CD4-positive, alpha-beta T cell treated with Interleukin-4 for 1 hour (primary cell): Measurements from ENCODE around the gene L3MBTL2.

Experiments
- DNase-seq, 2 donors: peaks; one replicate each; pipeline ENCODE4 v3.0.0-alpha.2; 2020 to 2022

L3MBTL2 gene

DNA sequence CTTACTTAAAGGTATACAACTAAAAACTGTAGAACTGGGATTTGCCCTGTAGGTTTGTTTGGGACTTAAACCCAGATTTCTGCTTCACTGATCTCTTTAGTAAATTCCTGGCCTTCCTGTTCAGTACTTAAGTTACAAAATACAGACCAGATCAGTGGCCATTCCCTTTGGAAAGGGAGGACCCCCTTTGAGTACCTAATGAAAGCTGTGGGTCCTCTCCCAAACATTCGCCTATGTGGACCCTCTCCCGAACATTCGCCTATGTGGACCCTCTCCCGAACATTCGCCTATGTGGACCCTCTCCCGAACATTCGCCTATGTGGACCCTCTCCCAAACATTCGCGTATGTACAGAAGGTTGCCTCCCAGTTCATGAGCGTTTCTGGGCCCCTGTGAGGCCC is 10.3 kb downstream of the L3MBTL2 start:
- no peak for DNase-seq

DNA sequence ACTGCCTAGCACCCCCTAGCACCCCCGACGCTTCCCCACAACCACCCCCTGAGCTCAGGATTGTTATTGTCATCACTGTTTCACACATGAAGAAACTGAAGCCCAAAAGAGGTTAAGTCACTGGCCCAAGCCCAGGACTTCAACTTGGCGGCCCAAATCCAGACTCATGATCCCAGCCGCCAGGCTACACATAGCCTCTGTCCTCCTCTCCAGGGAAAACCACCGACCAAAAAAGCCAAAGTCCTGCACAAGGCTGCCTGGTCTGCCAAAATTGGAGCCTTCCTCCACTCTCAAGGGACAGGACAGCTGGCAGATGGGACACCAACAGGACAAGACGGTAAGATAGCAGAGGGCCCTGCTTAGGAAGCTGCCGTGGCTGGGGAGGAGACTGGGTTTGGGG is 10.8 kb downstream of the L3MBTL2 start:
- DNase-seq = no peak

DNA sequence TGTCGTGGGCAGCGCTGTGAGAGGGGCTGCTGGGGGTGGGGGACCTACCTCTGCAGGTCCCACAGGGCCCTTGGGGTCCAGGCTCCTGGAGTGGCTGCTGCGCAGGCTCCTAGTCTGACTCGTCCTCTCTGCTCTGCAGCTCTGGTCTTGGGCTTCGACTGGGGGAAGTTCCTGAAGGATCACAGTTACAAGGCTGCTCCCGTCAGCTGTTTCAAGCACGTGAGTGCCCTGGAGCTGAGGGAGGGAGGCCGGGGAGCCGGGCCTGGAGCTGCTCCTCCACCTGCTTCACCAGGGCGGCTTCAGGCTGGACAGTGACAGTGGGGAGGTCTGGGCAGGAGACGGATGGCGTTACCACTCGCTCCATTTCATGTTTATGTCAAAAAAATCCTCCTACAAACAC is 11.9 kb downstream of the L3MBTL2 start:
- DNase-seq = no peak

DNA sequence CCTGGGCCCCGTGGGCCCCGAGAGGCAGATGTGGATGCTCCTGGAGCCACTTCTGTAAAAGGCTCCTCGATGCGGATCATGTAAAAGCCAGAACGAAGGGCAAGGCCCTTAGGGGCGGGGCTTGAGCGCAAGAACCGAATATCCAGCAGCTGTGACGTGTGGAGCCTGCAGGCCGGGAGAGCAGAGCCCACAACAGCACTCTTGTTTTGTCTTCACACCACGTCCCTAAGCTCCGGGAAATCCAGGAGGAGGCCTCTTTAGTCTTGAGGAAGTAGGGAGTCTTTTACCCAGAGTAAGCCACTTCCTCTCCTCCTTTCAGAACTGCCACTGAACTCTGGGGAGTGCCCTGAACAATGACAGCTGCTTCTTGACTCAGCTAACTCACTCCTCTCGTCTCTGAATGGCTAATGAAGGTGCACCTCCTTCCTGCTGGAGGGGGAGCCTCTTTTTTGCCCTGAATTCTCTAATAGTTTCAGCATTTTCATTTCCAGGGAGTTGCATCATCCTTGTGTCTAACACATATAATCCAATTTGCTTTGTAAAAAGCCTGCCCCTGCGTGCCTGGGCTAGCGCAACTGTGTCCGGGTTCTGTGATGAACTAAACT is 12.5 kb downstream of the L3MBTL2 start:
- DNase-seq = peak; percentile 42 to 51

DNA sequence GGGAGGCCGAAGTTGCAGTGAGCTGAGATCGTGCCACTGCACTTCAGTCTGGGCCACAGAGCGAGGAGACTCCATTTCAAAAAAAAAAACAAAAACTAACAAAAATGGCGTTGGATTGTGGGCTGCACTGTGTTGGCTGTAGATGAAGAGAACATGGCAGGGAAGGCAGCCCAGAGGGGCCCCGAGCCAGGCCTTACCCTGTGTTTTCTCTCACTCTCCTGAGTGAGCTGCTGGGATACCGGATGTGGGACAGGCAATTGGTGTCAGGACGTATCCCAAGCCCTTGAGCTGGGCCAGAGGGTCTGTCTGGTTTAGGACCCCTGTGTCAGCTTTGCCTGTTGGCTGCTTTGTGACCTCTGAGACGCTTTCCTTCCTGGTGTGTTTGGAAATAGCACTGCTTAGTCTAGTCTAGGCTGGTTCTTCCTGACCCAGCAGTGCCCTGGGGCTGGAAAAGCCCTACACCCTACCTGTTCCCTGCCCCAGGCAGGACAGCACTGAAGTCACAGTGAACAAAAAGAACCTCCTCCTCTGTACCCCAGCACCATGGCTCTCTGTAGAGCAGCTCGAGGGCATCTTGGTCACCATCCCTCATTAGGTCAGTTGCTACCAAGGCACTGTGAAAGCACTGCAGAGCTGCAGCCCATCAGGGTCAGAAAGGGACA is 17.9 kb downstream of the L3MBTL2 start:
- no peak for DNase-seq

DNA sequence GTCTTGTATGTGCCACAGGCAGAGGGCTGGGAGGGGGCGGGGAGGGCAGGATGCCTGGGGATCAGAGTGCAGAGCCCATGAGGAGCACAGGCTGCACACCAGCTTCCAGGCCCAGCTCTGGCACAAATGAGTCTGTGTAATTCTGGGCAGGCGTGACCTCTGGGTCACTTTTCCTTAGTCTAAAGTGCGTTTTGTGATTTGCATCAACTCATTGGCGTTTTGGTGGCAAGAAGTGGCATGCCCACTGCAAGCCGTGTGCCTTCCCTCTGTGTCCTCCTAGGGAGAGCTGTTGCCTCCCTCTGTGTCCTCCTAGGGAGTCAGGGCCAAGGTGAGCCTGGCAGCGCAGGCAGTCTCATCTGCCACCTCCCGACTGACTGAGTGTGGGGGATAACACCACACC is 18.4 kb downstream of the L3MBTL2 start:
- no peak for DNase-seq

DNA sequence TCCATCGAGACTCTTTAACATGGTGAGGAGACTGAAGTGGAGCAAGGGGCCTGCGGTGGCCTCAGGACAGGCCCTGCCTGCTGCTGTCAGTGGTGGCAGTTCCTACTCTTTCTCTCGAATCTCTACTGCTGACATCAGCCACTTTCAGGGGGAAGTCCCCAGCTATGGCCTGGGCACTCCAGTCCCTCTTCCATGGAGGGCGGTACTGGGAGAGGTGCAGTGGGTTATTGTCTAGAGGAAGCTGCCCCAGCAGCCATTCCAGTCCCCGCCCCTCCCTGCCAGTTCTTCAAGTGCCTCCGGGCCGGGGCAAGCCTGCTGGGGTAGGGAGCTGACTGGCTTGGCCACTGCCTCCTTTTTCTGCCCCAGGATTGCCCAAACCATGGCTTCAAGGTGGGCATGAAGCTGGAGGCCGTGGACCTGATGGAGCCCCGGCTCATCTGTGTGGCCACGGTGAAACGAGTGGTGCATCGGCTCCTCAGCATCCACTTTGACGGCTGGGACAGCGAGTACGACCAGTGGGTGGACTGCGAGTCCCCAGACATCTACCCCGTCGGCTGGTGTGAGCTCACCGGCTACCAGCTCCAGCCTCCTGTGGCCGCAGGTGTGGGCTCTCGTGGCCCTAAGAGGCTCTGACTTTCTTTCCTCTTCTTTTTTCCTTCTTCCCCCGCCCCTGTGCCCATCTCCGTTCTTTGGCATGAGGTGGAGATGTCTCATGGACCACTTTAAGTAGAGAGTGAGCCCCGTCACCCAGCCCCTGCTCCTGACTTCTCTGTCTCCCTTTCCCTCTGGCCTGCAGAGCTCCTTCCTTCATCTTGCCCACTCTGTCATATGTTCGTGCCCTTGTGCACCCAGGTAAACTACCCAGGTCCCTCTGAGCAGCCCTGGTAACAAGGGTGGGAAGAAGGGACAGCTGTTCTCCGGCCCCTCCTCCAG is 21.9 kb downstream of the L3MBTL2 start:
- DNase-seq = peak in 1 of 2 donors; percentile 13

DNA sequence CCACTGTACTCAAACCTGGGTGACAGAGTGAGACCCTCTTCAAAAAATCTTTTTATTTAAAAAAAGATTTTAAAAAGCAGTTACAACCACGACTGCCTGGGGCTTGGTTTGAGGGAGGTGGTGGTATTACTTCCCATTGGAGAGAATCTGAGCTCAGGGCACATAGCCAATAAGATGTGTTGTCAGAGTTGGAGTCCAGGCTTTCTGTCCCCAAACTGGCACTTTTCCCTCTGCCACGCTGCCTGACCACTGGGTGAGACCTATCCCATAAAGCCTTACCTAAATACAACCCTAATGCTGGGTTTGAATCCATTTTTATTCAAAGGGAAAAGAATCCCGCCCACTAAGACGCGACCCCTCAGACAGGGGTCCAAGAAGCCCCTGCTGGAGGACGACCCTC is 24.1 kb downstream of the L3MBTL2 start:
- DNase-seq = no peak

DNA sequence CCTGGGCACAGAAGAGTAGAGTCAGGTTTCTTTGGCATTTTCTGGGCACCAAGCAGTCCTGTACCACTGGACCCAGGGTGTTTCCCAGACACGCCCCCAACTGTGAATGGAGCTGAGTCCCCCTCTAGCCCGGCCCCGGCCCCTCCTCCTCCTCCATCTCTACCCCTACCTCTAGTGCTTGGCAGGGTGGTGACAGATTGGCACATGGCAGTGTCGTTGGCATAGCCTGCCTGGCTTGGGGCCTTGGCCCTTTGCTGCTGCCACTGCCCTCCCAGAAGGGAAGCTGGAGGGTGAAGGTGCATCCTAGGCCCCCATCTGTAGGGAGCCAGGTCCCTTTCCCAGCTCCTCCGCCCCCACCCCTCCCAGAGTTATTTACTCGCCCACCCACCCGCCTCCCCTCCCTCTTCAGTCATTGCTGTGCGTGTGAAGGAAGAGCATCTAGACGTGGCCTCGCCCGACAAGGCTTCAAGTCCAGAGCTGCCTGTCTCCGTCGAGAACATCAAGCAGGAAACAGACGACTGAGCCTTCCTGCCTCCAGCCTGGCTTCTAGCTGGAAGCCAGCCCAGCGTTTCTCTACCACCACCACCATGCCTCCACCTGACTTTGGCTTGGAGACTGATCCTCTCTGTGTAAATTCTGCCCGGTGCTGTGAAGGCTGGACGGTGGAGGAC is 24.8 kb downstream of the L3MBTL2 start:
- no peak for DNase-seq

DNA sequence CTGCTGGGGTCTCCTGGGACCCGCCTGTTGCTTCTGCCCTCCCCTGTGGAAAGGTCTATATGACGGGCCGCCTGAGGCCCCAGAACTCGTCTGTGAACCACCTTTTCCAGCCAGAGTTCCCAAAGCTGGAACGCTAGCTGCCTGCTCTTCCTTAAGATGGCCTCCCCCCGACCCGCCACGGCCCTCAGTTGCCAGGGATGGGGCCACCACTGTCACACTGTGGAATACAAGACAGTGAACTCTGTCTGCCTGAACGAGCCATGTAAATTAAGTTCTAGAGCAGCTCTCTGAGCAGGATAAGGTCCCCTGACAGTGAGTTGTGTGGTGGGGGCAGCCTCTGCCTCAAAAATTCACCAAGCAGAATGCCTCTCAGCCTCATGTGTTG is 25.3 kb downstream of the L3MBTL2 start:
- no peak for DNase-seq

DNA sequence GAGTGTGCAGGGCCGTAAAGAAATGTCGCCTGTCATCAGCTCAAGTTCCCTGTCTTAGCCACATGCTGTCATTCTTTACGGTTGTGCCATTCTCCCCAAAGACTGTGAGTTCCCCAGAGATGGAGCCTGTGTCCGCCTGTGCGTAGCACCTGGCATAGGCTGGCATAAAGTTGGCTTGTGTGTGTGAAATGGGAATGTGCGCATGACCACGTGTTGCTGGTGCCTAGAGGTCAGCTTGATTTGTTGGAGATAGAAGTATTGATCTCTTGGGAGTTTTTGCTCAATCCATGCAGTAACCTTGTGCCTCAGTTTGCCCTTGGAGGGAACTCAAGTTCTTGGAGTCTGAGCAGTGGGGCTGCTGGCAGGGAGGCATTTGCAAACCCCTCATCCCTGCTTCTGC is 26.3 kb downstream of the L3MBTL2 start:
- no peak for DNase-seq

DNA sequence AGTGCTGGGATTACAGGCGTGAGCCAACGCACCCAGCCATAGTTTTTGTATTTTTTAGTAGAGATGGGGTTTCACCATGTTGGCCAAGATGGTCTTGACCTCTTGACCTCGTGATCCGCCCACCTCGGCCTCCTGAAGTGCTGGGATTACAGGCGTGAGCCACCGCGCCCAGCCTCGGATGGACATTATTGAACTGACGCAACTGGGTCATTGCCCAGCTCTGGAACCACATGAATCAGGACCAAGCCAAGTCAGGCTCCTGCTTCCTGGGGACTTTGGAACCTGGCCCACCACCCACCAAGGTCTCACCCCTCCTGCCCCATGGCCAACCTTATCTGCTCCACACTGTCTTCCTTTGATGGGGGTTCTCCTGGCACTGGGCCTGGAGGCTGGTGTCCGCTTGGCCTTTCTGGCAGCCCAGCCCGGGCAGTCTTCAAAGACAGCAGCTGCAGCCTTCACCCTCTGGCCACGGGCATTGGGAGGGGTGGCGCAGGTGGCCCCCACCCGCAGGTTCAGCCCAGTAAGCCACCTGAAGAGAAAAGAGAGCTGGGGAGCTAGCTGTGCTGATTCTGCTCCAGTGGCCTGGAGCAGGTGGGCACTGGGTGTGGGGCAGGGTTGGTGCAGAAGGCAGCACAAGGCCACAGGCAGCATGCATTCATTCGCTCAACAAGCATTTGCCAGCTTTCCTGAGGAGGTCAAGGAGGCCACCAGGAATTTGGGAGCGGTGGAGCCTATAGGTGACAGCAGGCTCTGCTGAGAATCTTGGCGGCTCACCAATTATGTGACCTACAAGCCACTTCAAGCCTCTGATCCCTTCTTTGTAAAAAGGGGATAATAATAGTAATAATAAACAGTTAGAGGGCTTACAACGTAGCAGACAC is 29.9 kb downstream of the L3MBTL2 start:
- DNase-seq = no peak

DNA sequence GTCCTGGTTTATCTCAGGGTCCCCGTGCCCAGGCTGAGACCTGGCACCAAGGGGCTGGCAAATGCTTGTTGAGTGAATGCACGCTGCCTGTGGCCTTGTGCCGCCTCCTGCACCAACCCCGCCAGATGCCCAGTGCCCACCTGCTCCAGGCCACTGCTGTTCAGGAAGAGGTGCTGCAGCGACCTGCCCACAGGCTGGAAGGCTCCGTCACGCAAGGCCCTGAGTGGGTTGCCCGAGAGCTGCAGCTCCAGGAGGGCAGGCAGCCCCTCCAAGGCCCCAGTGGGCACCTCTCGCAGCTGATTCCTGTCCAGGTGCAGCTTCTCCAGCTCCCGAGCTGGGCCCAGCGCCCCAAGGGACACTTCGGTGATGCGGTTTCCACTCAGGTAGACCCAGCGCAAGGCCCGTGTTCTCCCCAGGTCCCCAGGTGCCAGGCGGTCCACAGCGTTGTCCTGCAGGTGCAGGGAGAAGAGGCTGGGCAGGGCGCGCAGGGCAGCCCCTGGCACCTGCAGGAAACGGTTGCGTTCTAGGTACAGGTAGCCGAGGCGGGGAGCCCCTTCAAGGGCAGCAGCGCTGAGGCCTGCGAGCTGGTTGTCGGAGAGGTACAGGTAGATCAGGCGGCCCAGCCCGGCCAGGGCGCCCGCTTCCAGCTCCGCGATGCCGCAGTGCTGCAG is 32.1 kb downstream of the L3MBTL2 start:
- no peak for DNase-seq

DNA sequence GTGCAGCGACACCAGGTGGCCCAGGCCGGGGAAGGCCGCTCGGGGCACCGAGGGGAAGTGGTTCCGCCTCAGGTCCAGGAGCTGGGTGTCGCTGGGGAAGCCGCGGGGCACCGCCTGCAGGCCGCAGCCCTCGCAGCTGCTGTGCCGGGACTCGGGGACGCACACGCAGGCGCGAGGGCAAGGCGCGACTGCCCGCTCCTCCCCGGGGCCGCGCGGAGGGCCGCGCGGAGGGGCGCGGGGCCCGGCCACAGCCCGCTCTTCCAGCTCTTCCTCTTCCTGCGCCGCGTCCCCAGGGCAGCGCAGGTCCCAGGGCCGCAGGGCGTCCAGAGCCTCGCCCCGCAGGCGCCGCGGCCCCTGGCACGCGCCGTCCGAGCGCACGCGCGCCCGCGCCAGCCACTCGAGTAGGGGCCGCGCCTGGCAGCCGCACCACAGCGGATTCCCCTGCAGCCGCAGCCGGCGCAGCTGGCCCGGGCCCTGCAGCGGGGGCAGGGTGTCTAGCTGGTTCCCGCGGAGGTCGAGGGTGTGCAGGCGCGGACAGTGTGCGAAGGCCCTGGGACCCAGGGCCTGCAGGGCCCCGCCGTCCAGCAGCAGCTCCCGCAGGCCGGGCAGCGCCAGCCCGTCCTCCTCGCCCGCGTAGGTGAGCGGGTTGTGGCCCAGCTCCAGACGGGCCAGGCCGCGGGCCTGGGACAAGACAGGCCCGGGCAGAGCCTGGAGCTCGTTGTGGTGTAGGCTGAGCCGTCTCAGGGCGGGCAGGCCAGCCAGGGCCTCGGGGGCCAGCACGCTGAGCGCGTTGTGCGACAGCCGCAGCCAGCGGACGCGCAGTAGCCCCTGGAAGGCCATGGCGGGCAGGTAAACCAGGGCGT is 32.8 kb downstream of the L3MBTL2 start:
- DNase-seq = peak; percentile 83 to 86

DNA sequence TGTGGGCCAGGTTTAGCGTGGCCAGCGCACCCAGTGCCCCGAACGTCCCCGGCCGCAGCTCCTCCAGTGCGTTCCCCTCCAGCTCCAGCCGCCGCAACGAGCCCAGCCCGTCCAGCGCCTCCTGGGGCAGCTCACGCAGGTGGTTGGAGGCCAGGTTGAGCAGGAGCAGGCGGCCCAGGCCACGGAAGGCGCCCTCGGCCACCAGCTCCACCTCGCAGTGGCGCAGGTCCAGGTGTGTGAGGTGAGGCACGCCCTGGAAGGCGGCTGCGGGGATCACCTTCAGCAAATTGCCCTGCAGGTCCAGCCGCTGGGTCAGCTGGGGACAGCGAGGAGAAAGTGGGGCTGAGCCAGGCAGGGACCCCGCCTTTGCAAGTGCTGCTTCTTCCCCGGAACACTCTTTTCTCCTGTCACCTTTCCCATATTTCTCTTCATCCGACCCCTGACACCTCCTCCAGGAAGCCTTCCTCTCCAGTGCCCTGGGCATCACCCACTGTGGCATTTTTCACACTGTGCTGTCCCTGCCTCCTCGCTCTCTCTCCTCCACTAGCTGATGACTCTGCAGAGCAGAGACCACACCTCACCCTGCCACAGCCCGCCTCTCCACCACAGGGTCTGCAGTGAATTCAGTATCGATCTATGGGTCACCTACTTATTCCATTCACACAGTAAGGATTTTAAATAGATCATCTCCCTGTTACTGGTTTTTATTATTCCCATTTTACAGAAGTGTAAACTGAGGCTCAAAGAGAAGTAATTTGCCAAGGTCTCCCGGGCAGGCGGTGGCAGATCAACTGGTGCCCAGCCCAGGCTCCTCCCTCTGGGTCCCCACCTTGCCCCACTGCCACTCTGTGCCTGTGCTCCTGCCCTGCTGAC is 33.7 kb downstream of the L3MBTL2 start:
- no peak for DNase-seq

DNA sequence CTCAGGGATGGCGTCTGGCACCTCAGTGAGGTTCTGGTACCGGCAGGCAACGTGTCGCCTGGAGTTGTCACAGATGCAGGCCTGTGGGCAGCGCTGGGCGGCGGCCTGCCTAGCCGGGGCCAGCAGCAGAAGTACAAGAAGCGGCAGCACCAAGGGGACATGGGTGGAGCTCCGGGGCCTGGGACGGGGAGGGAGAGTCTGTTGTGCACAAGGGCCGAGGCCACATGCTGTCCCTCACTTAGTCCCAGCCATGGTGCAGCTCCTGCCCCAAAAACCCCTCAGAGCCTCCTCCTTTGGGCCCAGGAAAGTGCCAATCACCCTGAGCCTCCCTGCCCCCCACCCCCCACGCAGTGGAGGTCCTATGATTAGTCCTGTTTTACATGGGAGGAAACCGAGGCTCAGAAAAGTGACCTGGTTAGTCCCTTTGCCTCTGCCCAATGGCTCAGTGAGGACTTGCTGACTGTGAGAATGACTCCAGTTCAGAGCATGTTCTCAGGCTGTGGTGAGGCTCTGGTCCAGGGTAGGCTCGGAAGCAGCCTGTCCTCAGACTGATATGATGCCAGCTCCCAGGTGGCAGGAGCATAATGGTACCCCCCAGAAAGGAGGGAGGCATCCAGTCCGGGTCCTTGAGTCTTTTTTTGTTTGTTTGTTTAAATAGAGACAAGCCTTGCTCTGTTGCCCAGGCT is 34.5 kb downstream of the L3MBTL2 start:
- no peak for DNase-seq

DNA sequence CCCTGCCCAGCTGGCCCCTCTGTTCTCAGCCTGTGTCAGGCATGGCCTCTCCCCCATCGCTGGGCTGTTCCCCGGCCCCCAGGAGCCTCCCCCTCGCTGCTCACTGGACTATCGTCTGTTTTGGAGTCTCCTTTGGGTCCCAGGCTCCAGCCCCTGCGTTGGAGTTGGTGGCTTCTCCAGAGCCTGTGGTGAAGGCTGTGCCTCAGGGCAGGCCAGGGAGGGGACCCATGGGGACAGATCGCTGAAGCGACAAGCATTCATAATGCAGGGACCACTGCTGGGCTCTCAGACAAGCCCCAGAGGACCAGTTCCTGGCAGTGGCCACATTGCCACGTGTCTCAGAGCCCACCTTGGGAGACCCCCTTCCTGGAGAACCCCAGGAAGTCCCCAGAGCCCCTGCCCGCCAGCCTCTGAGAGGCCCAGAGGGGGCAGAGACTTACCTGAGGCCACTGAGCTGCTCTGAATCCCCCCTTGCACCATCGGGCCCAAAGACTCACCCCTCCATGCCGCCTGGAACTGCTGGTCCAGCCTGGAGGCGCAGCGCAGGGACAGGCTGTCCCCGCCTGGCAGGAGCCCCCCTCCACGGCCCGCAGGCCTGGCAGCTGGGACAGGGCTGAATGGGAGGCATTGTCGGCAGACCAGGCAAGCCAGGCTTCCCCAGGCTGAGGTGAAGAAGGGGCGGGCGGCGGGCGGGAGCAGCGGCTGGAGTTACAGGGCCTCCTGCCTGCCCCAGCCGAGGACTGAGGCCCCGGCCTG is 35.4 kb downstream of the L3MBTL2 start, which contains the start of gene CHADL:
CHADL (minus strand) TSS at position 555 of the 756 bp plus-strand sequence; CDS start at position 505, 50 bp downstream.
- DNase-seq = no peak

DNA sequence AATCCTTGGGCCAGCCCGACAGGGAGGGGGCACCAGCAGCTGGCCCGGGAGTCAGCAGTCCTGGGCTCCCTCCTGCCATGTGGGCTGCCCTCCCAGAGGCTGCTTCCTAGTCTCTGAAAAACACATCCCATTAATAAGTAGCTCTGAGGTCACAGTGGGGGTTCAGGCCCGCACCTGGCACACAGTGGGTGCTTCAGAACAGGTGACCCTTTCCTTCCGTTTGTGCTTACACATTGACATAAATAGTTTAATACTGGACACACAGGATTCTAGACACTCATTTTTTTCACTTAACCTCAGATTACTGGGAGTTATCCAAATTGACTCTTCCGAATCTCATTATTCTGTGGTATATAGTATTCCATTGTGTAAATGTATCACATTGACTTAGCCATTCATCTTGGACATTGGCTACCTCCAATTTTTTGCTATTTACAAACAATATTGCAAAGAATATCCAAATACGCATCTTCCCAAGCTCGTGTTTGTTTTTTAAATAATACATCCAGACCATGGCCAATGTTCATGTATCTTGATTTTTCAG is 36.1 kb downstream of the L3MBTL2 start:
- DNase-seq = no peak
